GM19455 (cell line): ENCODE data around the gene GYG1.

ENCODE experiments used
- ATAC-seq: cut with Tn5 transposase; IDR thresholded peaks from one replicate; pipeline ENCODE4 v1.9.1; 2021; ENCODE audit not compliant: unreplicated experiment

The GYG1 gene

GRCh38 chr3:149016242-149016641 lies 24.9 kb downstream of the GYG1 start:
- no peak for ATAC-seq

GRCh38 chr3:149016669-149017541 lies 25.6 kb downstream of the GYG1 start:
- no peak for ATAC-seq

- ATAC-seq, result no peak
Measured at GRCh38 chr3:149018247-149018646, 26.9 kb downstream of the GYG1 start.

GRCh38 chr3:149019580-149019979 lies 28.2 kb downstream of the GYG1 start:
- no peak for ATAC-seq

- no peak for ATAC-seq
Measured at GRCh38 chr3:149020196-149020838, 29.0 kb downstream of the GYG1 start.

- ATAC-seq, result no peak
Measured at GRCh38 chr3:149020839-149021252, 29.5 kb downstream of the GYG1 start.

- no peak for ATAC-seq
Measured at GRCh38 chr3:149021830-149022229, 30.5 kb downstream of the GYG1 start.

GRCh38 chr3:149023951-149024350 lies 32.6 kb downstream of the GYG1 start:
- no peak for ATAC-seq

GRCh38 chr3:149026718-149027117 lies 35.4 kb downstream of the GYG1 start:
- no peak for ATAC-seq

GRCh38 chr3:149031096-149031495 lies 39.8 kb downstream of the GYG1 start:
- no peak for ATAC-seq

- no peak for ATAC-seq
Measured at GRCh38 chr3:149037684-149038083, 46.3 kb downstream of the GYG1 start.

GRCh38 chr3:149038322-149038721 lies 47.0 kb downstream of the GYG1 start:
- no peak for ATAC-seq

GRCh38 chr3:149042789-149043386 lies 51.5 kb downstream of the GYG1 start:
- ATAC-seq, result peak; percentile 83

GRCh38 chr3:149044339-149045083 lies 53.2 kb downstream of the GYG1 start:
- ATAC-seq, result no peak

- no peak for ATAC-seq
Measured at GRCh38 chr3:149055575-149055974, 64.2 kb downstream of the GYG1 start.

GRCh38 chr3:149058198-149058597 lies 66.9 kb downstream of the GYG1 start:
- no peak for ATAC-seq

GRCh38 chr3:149058602-149059001 lies 67.3 kb downstream of the GYG1 start:
- ATAC-seq, result peak; percentile 82

- ATAC-seq, result no peak
Measured at GRCh38 chr3:149061776-149062175, 70.4 kb downstream of the GYG1 start.

- ATAC-seq, result no peak
Measured at GRCh38 chr3:149067883-149068282, 76.5 kb downstream of the GYG1 start.
